ENCODE results near the gene ZBTB2. TPM values are rescaled to one million over a fixed set of nuclear protein-coding genes. Genes with fewer than 3 reads are reported as not detected.

ZBTB2 gene
- total RNA-seq, 6 experiments from 2014 or later = 16.5 to 22.1 (median 19.3) TPM

DNA sequence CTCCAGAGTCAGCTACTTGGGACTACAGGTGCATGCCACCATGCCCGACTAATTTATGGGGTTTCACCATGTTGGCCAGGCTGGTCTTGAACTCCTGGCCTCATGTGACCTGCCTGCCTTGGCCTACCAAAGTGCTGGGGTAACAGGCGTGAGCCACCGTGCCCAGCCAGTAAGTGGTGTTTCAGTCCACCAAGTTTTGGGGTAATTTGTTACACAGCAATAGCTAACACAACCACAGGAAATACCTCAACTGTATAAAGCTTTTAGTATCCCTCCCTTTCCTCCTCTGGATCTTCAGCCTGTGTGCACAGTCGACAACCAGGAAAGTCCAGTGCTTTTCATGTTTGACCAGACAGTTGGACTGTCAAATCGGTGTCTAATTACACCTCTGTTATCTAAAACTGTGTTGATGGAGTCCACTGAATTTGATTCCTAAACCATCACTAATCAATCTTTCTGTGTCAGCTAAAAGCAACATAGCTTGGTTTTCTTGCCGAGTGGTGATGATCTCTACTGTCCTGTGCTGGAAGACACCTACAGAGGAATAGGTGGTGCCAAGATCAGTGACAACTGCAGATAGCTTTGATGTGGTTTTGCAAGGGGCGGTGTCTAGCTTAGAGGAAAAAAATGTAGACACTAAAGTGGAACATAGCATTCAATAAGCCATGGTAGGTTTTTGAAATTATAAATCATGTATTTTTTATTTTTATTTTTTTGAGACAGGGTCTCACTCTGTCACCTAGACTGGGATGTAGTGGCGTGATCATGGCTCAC is 22.2 kb upstream of the ZBTB2 start:
- Mint-ChIP-seq H3K4me3 (no peak overlapping the region), H3K27me3 (ENCODE audit: insufficient read depth) (peaks cover 5% of the 10 kb centered on the region), H3K36me3 (ENCODE audit: low read depth) (peaks cover 65% of the 10 kb centered on the region), H3K4me1 (ENCODE audit: low read depth) (peaks cover 11% of the 10 kb centered on the region), H3K27ac (no peak overlapping the region), H3K9me3 (no peaks in the 10 kb centered on the region)
- TF ChIP-seq, protein P1, sequence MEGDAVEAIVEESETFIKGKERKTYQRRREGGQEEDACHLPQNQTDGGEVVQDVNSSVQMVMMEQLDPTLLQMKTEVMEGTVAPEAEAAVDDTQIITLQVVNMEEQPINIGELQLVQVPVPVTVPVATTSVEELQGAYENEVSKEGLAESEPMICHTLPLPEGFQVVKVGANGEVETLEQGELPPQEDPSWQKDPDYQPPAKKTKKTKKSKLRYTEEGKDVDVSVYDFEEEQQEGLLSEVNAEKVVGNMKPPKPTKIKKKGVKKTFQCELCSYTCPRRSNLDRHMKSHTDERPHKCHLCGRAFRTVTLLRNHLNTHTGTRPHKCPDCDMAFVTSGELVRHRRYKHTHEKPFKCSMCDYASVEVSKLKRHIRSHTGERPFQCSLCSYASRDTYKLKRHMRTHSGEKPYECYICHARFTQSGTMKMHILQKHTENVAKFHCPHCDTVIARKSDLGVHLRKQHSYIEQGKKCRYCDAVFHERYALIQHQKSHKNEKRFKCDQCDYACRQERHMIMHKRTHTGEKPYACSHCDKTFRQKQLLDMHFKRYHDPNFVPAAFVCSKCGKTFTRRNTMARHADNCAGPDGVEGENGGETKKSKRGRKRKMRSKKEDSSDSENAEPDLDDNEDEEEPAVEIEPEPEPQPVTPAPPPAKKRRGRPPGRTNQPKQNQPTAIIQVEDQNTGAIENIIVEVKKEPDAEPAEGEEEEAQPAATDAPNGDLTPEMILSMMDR (IDR thresholded peaks at IDR 0.05) = no peak
- no peak for DNase-seq

DNA sequence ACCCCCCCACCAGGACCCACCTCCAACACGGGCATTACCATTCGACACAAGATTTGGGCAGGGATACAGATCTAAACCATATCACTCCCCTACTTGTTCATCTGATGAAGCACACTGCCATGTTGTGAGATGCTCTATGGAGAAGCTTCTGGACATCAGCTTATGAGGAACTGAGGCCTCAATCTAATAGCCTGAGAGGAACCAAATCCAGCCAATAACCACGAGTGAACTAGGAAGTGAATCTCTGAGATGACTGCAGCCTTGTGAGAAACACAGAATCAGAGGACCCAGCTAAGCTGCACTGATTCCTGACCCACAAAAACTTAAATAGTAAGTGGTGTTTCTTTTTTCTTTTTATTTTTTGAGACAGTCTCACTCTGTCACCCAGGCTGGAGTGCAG is 21.6 kb upstream of the ZBTB2 start:
- Mint-ChIP-seq H3K27ac (no peak overlapping the region), H3K36me3 (ENCODE audit: low read depth) (peaks cover 66% of the 10 kb centered on the region), H3K27me3 (ENCODE audit: insufficient read depth) (peaks cover 5% of the 10 kb centered on the region), H3K9me3 (no peaks in the 10 kb centered on the region), H3K4me1 (ENCODE audit: low read depth) (peaks cover 11% of the 10 kb centered on the region), H3K4me3 (no peak overlapping the region)
- no peak for DNase-seq
- TF ChIP-seq, protein P1 (IDR thresholded peaks at IDR 0.05) = no peak

DNA sequence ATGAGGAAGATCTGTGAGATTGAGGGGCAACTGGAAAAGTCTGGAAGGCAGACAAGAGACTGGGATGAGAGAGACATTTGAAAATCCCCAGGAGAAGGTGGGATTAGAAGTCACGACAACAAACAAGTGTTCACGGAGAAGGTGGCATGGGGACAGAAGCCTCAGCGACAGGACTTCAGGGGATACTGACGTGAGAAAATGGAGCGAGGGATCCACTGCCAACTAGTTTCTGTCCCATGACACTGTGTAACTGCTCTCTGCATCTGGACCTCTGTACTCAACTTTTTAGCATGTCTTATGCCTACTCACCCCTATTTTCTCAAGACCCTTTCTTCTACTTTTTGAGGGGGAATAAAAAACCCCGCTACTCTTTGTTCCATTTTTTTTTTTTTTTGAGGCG is 18.3 kb upstream of the ZBTB2 start:
- H3K27ac Mint-ChIP-seq = peak overlapping the region; percentile 10; the same call in 1 of the 2 replicates

DNA sequence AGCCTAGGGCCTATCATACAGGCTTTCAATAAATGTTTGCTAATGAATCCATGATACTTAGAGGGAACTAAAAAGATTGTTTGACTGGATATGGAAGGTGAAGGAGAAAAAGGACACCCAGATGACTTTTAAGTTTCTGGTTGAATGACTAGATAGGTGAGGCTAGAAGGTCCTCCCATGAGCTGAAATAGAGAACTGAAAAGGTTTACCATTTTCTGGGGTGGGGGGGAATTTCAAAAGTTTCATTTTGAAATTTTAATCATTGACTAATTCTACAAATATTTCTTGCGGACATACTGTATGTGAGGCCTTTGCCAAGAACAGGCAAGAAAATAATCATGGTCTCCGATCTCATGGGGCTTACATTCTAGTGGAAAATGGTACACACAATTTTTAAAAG is 17.9 kb upstream of the ZBTB2 start:
- no peak for DNase-seq
- peaks cover 55% of the 10 kb centered on the region for H3K36me3 Mint-ChIP-seq (ENCODE audit: low read depth)
- H3K4me3 Mint-ChIP-seq = no peak overlapping the region
- H3K4me1 Mint-ChIP-seq (ENCODE audit: low read depth) = peaks cover 26% of the 10 kb centered on the region
- peak overlapping the region; percentile 20 for H3K27ac Mint-ChIP-seq
- no peaks in the 10 kb centered on the region for H3K9me3 Mint-ChIP-seq
- peaks cover 5% of the 10 kb centered on the region for H3K27me3 Mint-ChIP-seq (ENCODE audit: insufficient read depth)
- TF ChIP-seq, protein P1 (IDR thresholded peaks at IDR 0.05) = no peak

More for the DNA sequence above, 18.3 kb upstream of the ZBTB2 start:
- peaks cover 60% of the 10 kb centered on the region for H3K36me3 Mint-ChIP-seq (ENCODE audit: low read depth)
- H3K27me3 Mint-ChIP-seq (ENCODE audit: insufficient read depth) = peaks cover 5% of the 10 kb centered on the region
- TF ChIP-seq, protein P1 (IDR thresholded peaks at IDR 0.05) = no peak
- no peak overlapping the region for H3K4me3 Mint-ChIP-seq
- H3K4me1 Mint-ChIP-seq (ENCODE audit: low read depth) = peaks cover 22% of the 10 kb centered on the region
- H3K9me3 Mint-ChIP-seq = no peaks in the 10 kb centered on the region
- DNase-seq = no peak

DNA sequence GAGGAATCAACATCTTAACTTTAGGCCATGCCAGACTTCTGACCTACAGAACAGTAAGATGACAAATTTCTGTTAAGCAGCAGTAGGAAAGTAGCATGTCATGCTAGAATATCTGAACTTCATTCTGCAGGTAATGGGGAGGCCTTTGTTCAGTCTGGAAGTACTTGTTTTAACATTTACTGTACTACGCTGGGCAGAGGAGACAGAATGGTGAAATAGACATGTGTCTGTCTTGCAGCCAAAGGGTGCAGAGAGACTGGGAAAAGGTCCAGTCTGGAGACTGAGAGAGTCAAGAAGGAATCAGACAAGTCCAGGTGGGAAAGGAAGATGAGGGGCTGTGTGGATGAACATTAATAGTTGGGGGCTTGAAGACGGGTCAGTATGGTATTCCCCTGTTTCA is 17.5 kb upstream of the ZBTB2 start:
- DNase-seq = no peak
- H3K27me3 Mint-ChIP-seq (ENCODE audit: insufficient read depth) = peaks cover 5% of the 10 kb centered on the region
- peaks cover 54% of the 10 kb centered on the region for H3K36me3 Mint-ChIP-seq (ENCODE audit: low read depth)
- peak overlapping the region; percentile 20 for H3K27ac Mint-ChIP-seq
- TF ChIP-seq, protein P1 (IDR thresholded peaks at IDR 0.05) = no peak
- H3K4me1 Mint-ChIP-seq (ENCODE audit: low read depth) = peaks cover 30% of the 10 kb centered on the region
- H3K9me3 Mint-ChIP-seq = no peaks in the 10 kb centered on the region
- no peak overlapping the region for H3K4me3 Mint-ChIP-seq
